ENCODE results near the gene EPHA8.

GRCh38 chr1:22595108-22595507 is 31.8 kb downstream of the EPHA8 start:
- TF ChIP-seq CTCF (conservative IDR thresholded peaks at IDR 0.05; ENCODE audit: low read depth, low read length) (no peak), POLR2A (IDR thresholded peaks at IDR 0.05; ENCODE audit: low read depth, low read length) (no peak), ELK1 (IDR thresholded peaks at IDR 0.05; ENCODE audit: borderline replicate concordance, low read depth, low read length) (no peak), RFX5 (IDR thresholded peaks at IDR 0.05; ENCODE audit: low read depth, low read length) (no peak)
